Activated CD4-positive, CD25-positive, alpha-beta regulatory T cell treated with anti-CD3 and anti-CD28 coated beads, Interleukin-2, amount 50 U/mL, for 24 hours (primary cell): ENCODE data around the gene POP7.
"Not testable (repeated sequence)": the region's sequence is repeated elsewhere in the genome, so short reads cannot be mapped to it uniquely, and the experiment has no call there.

ENCODE experiments used
- ATAC-seq, 2 donors: fragments of 150-1000 bp; cut with Tn5 transposase; one replicate each; pipeline ENCODE4 v1.10.0; 2021; ENCODE audit warnings: mild to moderate bottlenecking in 1 of 2, moderate library complexity in 1 of 2

The POP7 gene

GRCh38 chr7:100692578-100692961 is 13.4 kb upstream of the POP7 start:
- no peak for ATAC-seq

DNA sequence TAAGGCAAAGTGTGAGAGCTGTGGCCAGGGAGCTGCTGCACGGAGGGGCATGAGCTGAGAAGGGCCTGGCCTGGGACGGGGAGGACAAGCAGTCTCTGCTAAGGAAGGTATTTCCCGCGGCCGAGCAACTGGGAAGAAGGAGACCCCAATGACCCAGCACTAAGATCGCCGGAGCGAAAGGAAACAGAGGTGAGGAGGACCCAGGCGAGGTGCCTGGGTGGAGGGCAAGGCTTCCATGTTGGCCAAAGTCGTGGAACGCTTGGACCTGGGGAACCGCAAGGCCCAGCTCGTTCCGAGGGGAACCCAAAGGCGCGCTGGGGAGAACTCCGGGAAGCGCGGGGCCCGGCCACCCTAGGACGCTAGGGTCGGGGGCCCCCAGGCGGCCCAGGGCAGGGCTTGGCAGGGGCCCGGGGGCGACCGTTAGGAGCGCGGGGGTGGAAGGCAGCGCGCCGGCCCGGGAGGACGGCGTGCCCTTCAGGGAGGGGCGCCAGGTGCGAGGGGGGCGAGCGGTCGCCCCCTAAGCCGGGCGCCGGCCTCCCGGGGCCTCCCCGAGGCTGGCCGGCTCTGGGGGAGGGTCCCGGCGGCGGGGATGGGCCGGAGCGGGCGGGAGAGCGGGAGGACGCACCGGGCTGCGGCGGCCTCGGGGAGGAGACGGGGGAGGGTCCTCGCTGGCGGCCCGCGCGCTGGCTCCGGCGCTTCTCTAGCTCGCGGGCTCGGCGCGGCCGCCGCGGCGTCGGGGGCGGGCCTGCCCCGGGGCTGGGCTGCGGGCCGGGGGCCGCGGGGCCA is 12.4 kb upstream of the POP7 start:
- ATAC-seq: peak; percentile 35 to 39

DNA sequence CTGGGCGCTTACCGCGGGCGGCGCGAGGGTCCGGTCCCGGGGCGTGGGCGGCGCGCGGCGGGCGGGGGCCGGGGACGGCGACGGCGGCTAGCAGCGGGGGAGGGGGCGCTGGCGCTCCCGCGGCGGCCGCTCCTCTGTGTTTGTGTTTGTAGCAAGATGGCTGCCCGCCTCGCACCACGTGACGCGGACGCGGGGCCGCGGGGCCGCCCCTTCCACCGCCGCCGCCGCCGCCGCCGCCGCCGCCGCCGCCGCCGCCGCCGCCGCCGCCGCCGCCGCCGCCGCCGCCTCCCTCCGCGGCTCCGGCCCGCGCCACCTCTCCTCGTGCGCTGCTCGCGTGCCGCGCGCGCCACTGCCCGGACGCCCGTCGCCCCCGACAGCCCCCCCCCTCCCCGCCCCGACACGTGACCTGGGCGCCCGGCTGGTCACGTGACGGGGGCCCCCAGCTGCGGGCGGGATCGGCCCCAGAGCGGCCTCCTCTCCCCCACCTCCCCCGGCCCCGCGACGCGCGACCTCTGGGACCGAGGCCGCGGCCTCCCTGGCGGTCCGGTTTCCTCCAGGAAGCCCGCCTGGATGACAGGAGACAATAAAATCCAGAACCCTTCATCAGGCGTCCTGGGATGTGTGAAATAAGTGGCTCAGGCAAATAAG is 11.7 kb upstream of the POP7 start, which contains the start of gene GIGYF1:
TSS of gene GIGYF1 (minus strand) at position 153 of the 648 bp plus-strand sequence. CDS start 6,012 bp downstream, outside the sequence.
- peak; percentile 59 to 65 for ATAC-seq

- no peak for ATAC-seq
Measured at GRCh38 chr7:100696123-100696521, 9.8 kb upstream of the POP7 start.

- ATAC-seq: no peak
Measured at GRCh38 chr7:100699018-100699417, 6.9 kb upstream of the POP7 start.

GRCh38 chr7:100701089-100701488 is 4.8 kb upstream of the POP7 start:
- not testable (repeated sequence) for ATAC-seq

- ATAC-seq: peak; percentile 45 to 58
Measured at GRCh38 chr7:100705320-100705752, 585 bp upstream of the POP7 start.

DNA sequence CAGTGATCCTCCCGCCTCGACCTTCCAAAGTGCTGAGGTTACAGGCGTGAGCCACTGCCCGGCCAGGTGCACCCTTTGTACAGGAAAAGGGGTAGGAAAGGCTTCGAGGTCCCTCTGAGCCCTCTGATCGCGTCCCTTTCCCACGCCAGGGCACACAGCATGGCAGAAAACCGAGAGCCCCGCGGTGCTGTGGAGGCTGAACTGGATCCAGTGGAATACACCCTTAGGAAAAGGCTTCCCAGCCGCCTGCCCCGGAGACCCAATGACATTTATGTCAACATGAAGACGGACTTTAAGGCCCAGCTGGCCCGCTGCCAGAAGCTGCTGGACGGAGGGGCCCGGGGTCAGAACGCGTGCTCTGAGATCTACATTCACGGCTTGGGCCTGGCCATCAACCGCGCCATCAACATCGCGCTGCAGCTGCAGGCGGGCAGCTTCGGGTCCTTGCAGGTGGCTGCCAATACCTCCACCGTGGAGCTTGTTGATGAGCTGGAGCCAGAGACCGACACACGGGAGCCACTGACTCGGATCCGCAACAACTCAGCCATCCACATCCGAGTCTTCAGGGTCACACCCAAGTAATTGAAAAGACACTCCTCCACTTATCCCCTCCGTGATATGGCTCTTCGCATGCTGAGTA is 871 bp downstream of the POP7 start:
- ATAC-seq: no peak

DNA sequence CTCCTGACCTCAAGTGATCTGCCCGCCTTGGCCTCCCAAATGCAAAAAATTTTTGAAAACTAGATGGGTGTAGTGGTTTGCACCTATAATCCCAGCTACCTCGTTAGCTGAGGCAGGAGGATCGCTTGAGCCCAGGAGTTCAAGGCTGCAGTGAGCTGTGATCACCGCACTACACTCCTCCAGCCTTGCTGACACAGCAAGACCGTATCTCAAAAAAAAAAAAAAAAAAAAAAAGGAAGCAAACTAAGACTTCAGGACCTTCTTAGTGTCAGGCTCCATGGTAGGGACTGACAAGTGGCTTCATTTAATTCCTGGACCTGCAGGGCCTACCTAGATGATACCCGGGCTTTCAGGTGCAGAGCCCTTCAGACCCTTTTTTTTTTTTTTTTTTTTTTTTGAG is 2.5 kb downstream of the POP7 start:
- no peak for ATAC-seq

GRCh38 chr7:100710452-100710851 is 4.5 kb downstream of the POP7 start:
- no peak for ATAC-seq

DNA sequence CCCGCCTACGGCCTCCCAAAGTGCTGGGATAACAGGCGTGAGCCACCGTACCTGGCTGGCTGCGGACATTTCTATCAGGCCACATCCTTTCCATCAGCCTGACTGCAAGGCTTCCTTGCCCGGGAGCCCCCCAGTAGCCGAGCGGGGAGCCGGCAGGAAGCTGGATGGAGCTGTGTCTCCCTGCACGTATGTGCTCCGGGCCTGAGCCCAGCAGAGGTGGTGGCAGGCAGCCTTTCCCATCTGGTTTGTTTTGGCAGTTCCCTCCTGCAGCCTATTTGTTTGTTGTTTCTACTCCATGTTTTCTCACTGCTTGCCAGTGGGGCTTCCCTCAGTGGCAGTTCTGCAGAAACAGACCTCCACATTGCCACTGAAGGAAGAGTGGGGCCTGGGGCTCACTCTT is 5.4 kb downstream of the POP7 start:
- ATAC-seq: no peak

GRCh38 chr7:100714725-100715124 is 8.8 kb downstream of the POP7 start:
- ATAC-seq: no peak

GRCh38 chr7:100717073-100717472 is 11.2 kb downstream of the POP7 start:
- ATAC-seq: not testable (repeated sequence)

GRCh38 chr7:100719523-100720278 is 13.8 kb downstream of the POP7 start:
- no peak for ATAC-seq

- no peak for ATAC-seq
Measured at GRCh38 chr7:100720279-100720670, 14.4 kb downstream of the POP7 start, which contains the start of gene EPO. Gene EPO (plus strand): TSS chr7:100720468. CDS start chr7:100720981, 513 bp downstream.

GRCh38 chr7:100720671-100721504 is 15.0 kb downstream of the POP7 start:
- ATAC-seq: no peak

GRCh38 chr7:100721505-100721812 is 15.5 kb downstream of the POP7 start:
- no peak for ATAC-seq

GRCh38 chr7:100722480-100723212 is 16.7 kb downstream of the POP7 start:
- no peak for ATAC-seq

DNA sequence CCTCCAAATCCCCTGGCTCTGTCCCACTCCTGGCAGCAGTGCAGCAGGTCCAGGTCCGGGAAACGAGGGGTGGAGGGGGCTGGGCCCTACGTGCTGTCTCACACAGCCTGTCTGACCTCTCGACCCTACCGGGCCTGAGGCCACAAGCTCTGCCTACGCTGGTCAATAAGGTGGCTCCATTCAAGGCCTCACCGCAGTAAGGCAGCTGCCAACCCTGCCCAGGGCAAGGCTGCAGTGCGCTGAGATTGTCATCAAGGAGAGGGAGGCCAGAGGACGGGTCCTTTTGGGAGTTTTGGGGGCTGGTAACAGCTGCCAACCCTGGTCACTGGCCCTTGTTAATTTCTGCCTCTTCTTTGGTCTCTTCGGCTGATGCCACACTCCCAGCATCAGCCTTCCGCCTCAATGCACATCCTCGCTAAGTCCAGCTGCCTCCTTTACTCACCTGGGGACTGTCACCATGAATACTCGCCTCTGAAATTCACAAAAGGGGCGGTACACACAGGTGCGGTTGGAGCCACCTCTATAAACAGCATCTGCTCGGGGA is 17.9 kb downstream of the POP7 start:
- ATAC-seq: no peak

GRCh38 chr7:100724364-100724763 is 18.4 kb downstream of the POP7 start:
- ATAC-seq: not testable (repeated sequence)
